Natural killer cell treated with Interleukin-12 subunit alpha and Interleukin-12 subunit beta and Interleukin-15 and Interleukin-18, amount 100 ng/mL, for 72 hours (primary cell): ENCODE measurements around the gene TNFRSF18. TPM values are rescaled to one million over a fixed set of nuclear protein-coding genes. Genes with fewer than 3 reads are reported as not detected.
"Not testable (repeated sequence)": the region's sequence is repeated elsewhere in the genome, so short reads cannot be mapped to it uniquely, and the experiment has no call there.

ENCODE experiments used
- ATAC-seq, 2 donors: fragments of 150-1000 bp; cut with Tn5 transposase in 1 of 2; sonication (Bioruptor Pico), chemical (Tn5 transposase) in 1 of 2; 2 replicates each; pipeline ENCODE4 v1.10.0; 2021
- DNase-seq: peaks from one replicate; pipeline ENCODE4 v3.0.0; 2022; ENCODE audit warnings: low spot score
- H3K27ac Mint-ChIP-seq, 2 donors: 1 replicate in 1 of 2; 2 replicates in 1 of 2; pipeline ENCODE4 v1.8.0; 2022; ENCODE audit warnings: mixed read lengths in 2 of 2, mild to moderate bottlenecking in 1 of 2, moderate library complexity in 1 of 2
- H3K27me3 Mint-ChIP-seq, 2 donors: 1 replicate in 1 of 2; 2 replicates in 1 of 2; pipeline ENCODE4 v1.8.0; 2022; ENCODE audit warnings: mixed read lengths in 2 of 2
- H3K36me3 Mint-ChIP-seq: one replicate; pipeline ENCODE4 v1.8.0; 2022; ENCODE audit warnings: mixed read lengths
- H3K4me1 Mint-ChIP-seq, 2 donors: 1 replicate in 1 of 2; 2 replicates in 1 of 2; pipeline ENCODE4 v1.8.0; 2022; ENCODE audit warnings: low read depth in 2 of 2, mixed read lengths in 2 of 2, mild to moderate bottlenecking in 1 of 2
- H3K4me3 Mint-ChIP-seq: one replicate; pipeline ENCODE4 v1.8.0; 2022; ENCODE audit warnings: mixed read lengths
- H3K9me3 Mint-ChIP-seq: 2 replicates; pipeline ENCODE4 v1.8.0; 2022; ENCODE audit warnings: mixed read lengths
- total RNA-seq, 2 donors: library from RNA; stranded (reverse); gene quantifications; one replicate each; pipeline ENCODE4 v1.2.3, GENCODE V29; 2022

Gene TNFRSF18
- total RNA-seq, 2 donors from 2014 or later, result 295 to 591 TPM

DNA sequence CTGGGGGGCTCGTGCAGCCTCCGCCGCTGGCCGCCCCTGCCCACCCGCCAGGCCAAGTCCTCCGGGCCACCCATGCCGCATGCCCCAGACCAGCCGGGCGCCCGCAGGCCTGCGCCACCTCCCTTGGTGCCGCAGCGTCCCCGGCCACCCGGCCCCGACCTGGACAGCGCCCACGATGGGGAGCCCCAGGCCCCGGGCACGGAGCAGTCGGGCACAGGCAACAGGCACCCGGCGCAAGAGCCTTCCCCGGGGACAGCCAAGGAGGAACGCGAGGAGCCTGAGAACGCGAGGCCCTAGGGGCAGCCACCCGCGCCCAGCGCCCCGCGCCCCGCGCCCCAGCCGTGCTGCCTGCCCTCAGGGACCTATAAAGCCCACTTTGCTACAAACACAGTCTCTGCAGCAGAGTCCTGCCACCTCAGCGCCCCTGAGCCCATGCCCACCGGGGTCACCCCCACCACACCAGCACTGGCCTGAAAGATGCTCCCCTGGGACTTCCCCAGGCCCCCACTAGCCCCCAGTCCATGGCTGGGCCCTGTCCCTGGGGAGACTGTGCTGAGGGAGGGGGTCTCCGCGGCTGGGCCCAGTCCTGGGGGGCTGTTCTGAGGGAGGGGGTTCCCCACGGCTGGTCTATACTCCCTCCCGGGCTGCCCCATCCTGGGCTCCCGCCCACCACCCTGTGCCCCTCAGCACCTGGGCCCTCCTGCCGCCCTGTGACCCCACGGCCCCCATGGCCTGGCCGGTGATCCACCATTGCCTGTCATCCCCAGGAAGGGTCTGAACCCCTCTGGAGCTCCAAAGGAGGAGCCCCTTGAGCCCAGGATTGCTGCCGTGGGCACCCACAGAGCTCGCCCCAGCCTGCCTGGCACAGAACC is 8.6 kb downstream of the TNFRSF18 start:
- DNase-seq (peak; percentile 58), ATAC-seq (no peak)
- Mint-ChIP-seq H3K4me3 (no peak overlapping the region), H3K9me3 (peaks cover 7% of the 10 kb centered on the region), H3K27me3 (no peaks in the 10 kb centered on the region), H3K36me3 (peaks cover 13% of the 10 kb centered on the region), H3K27ac (peak overlapping the region in 1 of 2 donors; percentile 70), H3K4me1 (peaks cover 25 to 28% of the 10 kb centered on the region in 2 donors)

DNA sequence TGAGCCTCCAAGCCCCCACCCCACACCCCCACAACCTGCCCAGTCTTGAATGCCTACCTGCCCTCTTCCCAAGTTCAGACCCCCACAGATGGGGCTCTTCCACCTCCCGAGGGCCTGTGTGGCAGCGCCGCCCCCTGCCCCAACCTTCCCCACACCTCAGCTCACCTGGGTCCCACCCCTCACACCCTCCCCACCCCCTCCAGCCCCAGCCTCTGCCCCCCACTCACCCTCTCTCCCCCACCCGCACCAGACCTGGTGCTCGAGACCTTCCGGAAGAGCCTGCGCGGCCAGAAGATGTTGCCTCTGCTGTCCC is 9.2 kb downstream of the TNFRSF18 start:
- H3K27ac Mint-ChIP-seq, result peak overlapping the region in 1 of 2 donors; percentile 79
- no peak overlapping the region for H3K4me3 Mint-ChIP-seq
- no peak for ATAC-seq
- H3K9me3 Mint-ChIP-seq, result peaks cover 7% of the 10 kb centered on the region
- peaks cover 25 to 29% of the 10 kb centered on the region in 2 donors for H3K4me1 Mint-ChIP-seq
- no peaks in the 10 kb centered on the region for H3K27me3 Mint-ChIP-seq
- peak; percentile 48 for DNase-seq
- H3K36me3 Mint-ChIP-seq, result peaks cover 13% of the 10 kb centered on the region

DNA sequence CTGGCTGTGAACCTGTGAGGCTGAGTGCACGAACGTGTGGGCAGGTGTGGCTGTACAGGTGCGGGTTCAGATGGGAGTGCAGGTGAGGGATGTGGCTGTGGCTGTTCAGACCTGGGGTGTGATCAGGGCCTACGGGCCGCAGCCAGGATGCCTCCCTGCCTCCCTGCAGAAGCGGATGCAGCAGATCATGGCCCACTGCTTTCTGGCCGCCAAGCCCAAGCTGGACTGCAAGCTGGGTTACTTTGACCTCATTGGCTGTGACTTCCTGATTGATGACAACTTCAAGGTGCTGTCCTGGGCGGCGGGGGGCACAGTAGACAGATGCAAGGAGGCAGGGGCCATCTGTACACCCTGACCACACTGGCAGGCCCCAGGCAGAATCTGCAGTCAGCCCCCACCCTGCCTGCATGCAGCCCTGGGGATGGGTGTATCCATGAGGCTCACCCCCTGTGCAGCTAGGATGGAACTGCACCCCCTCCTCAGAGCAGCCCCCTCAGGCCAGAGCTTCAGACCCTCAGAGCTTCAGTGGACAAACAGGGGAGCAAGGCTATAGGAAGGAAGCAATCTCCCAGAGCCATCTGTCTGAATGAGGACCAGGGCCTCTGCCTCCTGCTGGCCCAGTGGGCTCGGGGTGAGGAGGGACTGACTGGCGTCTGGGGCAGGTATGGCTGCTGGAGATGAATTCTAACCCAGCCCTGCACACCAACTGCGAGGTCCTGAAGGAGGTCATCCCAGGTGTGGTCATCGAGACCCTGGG is 9.8 kb downstream of the TNFRSF18 start:
- Mint-ChIP-seq H3K4me1 (peaks cover 25 to 34% of the 10 kb centered on the region in 2 donors), H3K9me3 (peaks cover 7% of the 10 kb centered on the region), H3K27ac (peak overlapping the region in 1 of 2 donors; percentile 79), H3K36me3 (peaks cover 13% of the 10 kb centered on the region), H3K4me3 (no peak overlapping the region), H3K27me3 (no peaks in the 10 kb centered on the region)
- no peak for DNase-seq
- no peak for ATAC-seq

DNA sequence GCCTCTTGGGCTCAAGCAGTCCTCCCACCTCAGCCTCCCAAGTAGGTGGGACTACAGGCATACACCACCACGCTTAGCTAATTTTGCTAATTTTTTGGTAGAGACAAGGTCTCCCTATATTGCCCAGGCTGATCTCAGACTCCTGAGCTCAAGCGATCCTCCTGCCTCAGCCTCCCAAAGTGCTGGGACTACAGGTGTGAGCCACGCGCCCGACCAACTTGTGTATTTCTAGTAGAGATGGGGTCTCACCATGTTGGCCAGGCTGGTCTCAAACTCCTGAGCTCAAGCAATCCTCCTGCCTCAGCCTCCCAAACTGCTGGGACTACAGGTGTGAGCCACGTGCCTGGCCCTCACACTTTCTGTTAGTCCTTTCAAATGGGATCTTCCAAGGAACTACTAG is 10.7 kb downstream of the TNFRSF18 start:
- not testable (repeated sequence) for H3K9me3 Mint-ChIP-seq, H3K4me3 Mint-ChIP-seq, H3K27me3 Mint-ChIP-seq, DNase-seq, ATAC-seq
- H3K4me1 Mint-ChIP-seq, result peaks cover 24 to 34% of the 10 kb centered on the region in 2 donors
- peaks cover 13% of the 10 kb centered on the region for H3K36me3 Mint-ChIP-seq
- peak overlapping the region; percentile 12 to 79 for H3K27ac Mint-ChIP-seq

GRCh38 chr1:1194723-1195122 is 11.7 kb downstream of the TNFRSF18 start:
- DNase-seq (no peak), ATAC-seq (no peak)
- peaks cover 7% of the 10 kb centered on the region for H3K9me3 Mint-ChIP-seq
- H3K27me3 Mint-ChIP-seq, result no peaks in the 10 kb centered on the region
- peaks cover 13% of the 10 kb centered on the region for H3K36me3 Mint-ChIP-seq
- H3K4me3 Mint-ChIP-seq, result no peak overlapping the region
- H3K27ac Mint-ChIP-seq, result peak overlapping the region; percentile 12 to 79
- H3K4me1 Mint-ChIP-seq, result peaks cover 20 to 27% of the 10 kb centered on the region in 2 donors

DNA sequence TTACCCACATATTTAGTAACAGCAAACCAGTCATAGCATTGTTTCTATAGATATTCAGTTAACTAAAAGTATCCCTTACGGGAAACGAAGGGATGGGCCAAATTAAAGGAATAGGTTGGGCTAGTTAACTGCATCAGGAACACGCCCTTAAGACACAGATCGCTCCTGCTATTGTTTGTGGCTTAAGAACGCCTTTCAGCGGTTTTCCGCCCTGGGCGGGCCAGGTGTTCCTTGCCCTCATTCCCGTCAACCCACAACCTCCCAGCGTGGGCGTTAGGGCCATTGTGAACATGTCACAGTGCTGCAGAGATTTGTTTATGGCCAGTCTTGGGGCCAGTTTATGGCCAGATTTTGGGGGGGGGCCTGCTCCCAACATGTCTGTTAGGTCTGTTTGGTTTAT is 14.7 kb downstream of the TNFRSF18 start:
- DNase-seq (no peak), ATAC-seq (no peak)
- no peak overlapping the region for H3K27ac Mint-ChIP-seq
- peaks cover 7% of the 10 kb centered on the region for H3K9me3 Mint-ChIP-seq
- peaks cover 13% of the 10 kb centered on the region for H3K36me3 Mint-ChIP-seq
- peaks cover 20 to 29% of the 10 kb centered on the region in 2 donors for H3K4me1 Mint-ChIP-seq
- no peaks in the 10 kb centered on the region for H3K27me3 Mint-ChIP-seq
- H3K4me3 Mint-ChIP-seq, result no peak overlapping the region

DNA sequence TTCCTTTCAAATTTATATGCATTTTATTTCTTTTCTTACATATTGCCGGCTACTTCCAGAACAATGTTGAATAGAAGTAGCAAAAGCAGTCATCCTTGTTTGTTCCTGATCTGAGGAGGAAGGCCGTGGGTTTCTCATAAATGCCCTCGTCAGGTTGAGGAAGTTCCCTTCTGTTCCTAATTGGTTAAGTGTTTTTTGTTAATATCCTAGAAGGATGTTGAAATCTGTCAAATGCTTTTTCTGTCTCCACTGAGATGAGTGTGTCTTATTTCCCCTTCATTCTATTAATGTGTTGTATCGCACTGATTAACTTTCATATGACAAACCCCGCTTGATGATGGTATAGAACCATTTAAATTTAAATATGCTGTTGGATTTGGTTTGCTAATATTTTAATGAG is 17.3 kb downstream of the TNFRSF18 start:
- DNase-seq (no peak), ATAC-seq (no peak)
- no peak overlapping the region for H3K4me3 Mint-ChIP-seq
- peaks cover under 1% of the 10 kb centered on the region for H3K36me3 Mint-ChIP-seq
- peaks cover 0 to 16% of the 10 kb centered on the region in 2 donors for H3K4me1 Mint-ChIP-seq
- no peaks in the 10 kb centered on the region for H3K9me3 Mint-ChIP-seq
- no peaks in the 10 kb centered on the region for H3K27me3 Mint-ChIP-seq
- no peak overlapping the region for H3K27ac Mint-ChIP-seq

DNA sequence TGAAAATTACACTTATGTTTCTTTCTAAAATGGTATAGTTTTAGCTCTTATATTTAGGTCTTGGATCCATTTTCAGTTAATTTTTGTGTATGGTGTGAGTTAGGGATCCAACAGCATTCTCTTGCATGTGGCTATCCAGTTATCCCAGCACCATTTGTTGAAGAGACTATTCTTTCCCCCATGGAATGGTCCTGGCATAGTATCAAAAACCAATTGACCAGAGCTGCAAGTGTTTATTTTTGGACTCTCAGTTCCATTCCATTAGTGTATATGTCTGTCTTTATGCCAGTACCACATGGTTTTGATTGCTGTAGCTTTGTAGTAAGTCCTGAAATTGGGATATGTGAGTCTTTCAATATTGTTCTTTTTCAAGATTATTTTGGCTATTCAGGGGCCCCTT is 18.5 kb downstream of the TNFRSF18 start:
- H3K36me3 Mint-ChIP-seq, result no peaks in the 10 kb centered on the region
- peaks cover 0 to 20% of the 10 kb centered on the region in 2 donors for H3K4me1 Mint-ChIP-seq
- H3K4me3 Mint-ChIP-seq, result no peak overlapping the region
- no peak for ATAC-seq
- DNase-seq, result no peak
- H3K9me3 Mint-ChIP-seq, result no peaks in the 10 kb centered on the region
- no peak overlapping the region for H3K27ac Mint-ChIP-seq
- no peaks in the 10 kb centered on the region for H3K27me3 Mint-ChIP-seq

DNA sequence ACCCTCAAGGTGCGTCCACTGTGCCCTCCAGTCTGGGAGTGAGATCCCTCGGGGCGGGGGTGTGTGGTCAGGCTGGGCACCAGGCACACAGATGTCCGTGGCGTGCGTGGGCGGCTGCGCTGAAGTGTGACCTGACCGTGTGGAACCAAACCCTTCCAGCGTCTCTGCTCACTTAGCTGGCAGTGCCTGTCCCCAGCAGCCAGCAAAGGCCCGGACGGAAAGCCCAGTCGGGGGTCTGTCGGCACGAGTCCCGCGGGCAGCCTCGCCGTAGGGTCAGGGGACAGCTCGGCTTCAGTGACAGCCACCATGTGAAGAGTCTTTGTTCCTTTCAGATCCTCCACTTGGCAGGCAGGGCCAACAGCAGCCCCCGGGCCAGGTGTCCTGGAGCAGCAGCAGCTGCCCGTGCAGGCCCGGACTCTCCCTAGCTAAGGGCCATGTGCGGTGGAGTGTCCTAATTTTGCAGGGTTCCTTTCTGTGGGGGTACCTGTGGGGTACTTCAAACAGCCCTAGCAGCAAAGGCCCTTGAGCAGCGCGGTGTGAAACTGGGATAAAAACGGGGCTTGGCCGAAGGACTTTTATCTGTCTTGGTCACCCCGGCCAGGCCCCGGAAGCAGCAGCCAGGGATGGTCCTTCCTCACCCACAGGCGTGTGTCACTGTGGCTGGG is 21.2 kb downstream of the TNFRSF18 start:
- Mint-ChIP-seq H3K27me3 (peaks cover 0 to 4% of the 10 kb centered on the region in 2 donors), H3K27ac (no peak overlapping the region), H3K4me3 (no peak overlapping the region), H3K36me3 (no peaks in the 10 kb centered on the region), H3K9me3 (no peaks in the 10 kb centered on the region), H3K4me1 (peaks cover 8 to 29% of the 10 kb centered on the region in 2 donors)
- ATAC-seq, result no peak
- peak; percentile 58 for DNase-seq

GRCh38 chr1:1183833-1184775 is 22.3 kb downstream of the TNFRSF18 start:
- no peak overlapping the region for H3K4me3 Mint-ChIP-seq
- H3K27ac Mint-ChIP-seq, result peak overlapping the region in 1 of 2 donors; percentile 42
- H3K9me3 Mint-ChIP-seq, result no peaks in the 10 kb centered on the region
- peaks cover 0 to 4% of the 10 kb centered on the region in 2 donors for H3K27me3 Mint-ChIP-seq
- peak; percentile 52 for DNase-seq
- peak in 1 of 2 donors; percentile 32 for ATAC-seq
- H3K36me3 Mint-ChIP-seq, result no peaks in the 10 kb centered on the region
- peaks cover 8 to 25% of the 10 kb centered on the region in 2 donors for H3K4me1 Mint-ChIP-seq

DNA sequence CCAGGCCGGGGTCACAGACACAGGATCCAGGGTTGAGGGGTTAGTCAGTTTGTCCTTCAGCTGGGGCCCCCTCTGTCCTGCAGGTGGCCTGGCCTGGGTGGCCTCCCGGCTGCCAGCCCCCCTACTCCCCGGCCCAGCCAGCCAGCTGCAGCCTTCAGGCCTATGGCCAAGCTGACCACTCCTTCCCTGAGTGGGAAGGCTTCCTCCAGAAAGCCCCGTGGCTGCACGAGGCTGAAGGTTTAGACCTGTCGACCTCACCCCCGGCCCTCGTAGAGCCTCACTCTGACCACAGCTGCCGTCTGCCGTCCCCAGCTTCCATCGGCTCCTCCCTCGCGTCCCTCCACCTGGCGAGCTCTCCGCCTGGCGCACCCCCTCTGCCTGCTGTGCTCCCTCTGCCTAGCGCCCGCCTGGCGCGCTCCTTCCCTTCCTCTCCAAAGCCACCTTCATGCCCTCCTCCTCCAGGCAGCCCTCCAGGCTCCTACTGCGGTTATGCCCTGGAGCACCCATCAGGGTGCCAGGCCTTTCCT is 23.1 kb downstream of the TNFRSF18 start:
- Mint-ChIP-seq H3K36me3 (no peaks in the 10 kb centered on the region), H3K27me3 (peaks cover 0 to 4% of the 10 kb centered on the region in 2 donors), H3K27ac (peak overlapping the region in 1 of 2 donors; percentile 42), H3K4me1 (peaks cover 8 to 24% of the 10 kb centered on the region in 2 donors), H3K9me3 (no peaks in the 10 kb centered on the region), H3K4me3 (no peak overlapping the region)
- peak; percentile 52 for DNase-seq
- ATAC-seq, result no peak

- DNase-seq, result peak; percentile 56
- Mint-ChIP-seq H3K4me3 (no peak overlapping the region), H3K27ac (no peak overlapping the region), H3K27me3 (peaks cover 0 to 4% of the 10 kb centered on the region in 2 donors), H3K9me3 (no peaks in the 10 kb centered on the region), H3K4me1 (peaks cover 8 to 24% of the 10 kb centered on the region in 2 donors), H3K36me3 (no peaks in the 10 kb centered on the region)
- no peak for ATAC-seq
Measured at GRCh38 chr1:1182491-1183220, 23.7 kb downstream of the TNFRSF18 start.
